Tibial artery (tissue), 4 donors: ENCODE results near the gene GPR3.

Source experiments
- DNase-seq, 2 donors: peaks; one replicate each; pipeline ENCODE4 v3.0.0-alpha.2; 2019
- H3K27ac ChIP-seq, 2 donors: fragments of 200-600 bp; sonication (generic) in 1 of 2; 1 replicate in 1 of 2; 2 replicates in 1 of 2; pipeline ENCODE4 v1.5.1; 2018 to 2019; ENCODE audit warnings: mild to moderate bottlenecking in 1 of 2
- H3K27me3 ChIP-seq, 2 donors: fragments of 200-600 bp; sonication (generic) in 1 of 2; one replicate each; pipeline versions ENCODE4 v1.5.1 to v1.6.0; 2016 to 2019
- H3K36me3 ChIP-seq, 3 donors: fragments of 200-600 bp; sonication (generic) in 2 of 3; one replicate each; pipeline ENCODE4 v1.5.1; 2016 to 2019; ENCODE audit warnings: mild to moderate bottlenecking in 2 of 3
- H3K4me1 ChIP-seq, 4 donors: fragments of 200-600 bp; sonication (generic) in 2 of 4; 1 replicate in 3 of 4; 2 replicates in 1 of 4; pipeline ENCODE4 v1.5.1; 2016 to 2019
- H3K4me3 ChIP-seq, 2 donors: fragments of 200-600 bp; sonication (generic) in 1 of 2; 1 replicate in 1 of 2; 2 replicates in 1 of 2; pipeline ENCODE4 v1.5.1; 2018 to 2019; ENCODE audit warnings: mild to moderate bottlenecking in 2 of 2
- H3K9me3 ChIP-seq, 3 donors: fragments of 200-600 bp; sonication (generic) in 1 of 3; one replicate each; pipeline ENCODE4 v1.5.1; 2016 to 2019
- CTCF ChIP-seq, 2 experiments: fragments of 200-600 bp in 1 of 2; fragments of 450-650 bp in 1 of 2; IDR thresholded peaks; one replicate each; pipeline ENCODE4 v1.5.1; 2017 to 2019; ENCODE audit warnings: antibody characterized with exemption in 2 of 2, mild to moderate bottlenecking in 1 of 2, moderate library complexity in 1 of 2
- intact Hi-C: fragments of 100-400 bp; cut with DNase I; formaldehyde crosslinking; loops from one replicate; pipeline ENCODE4 v1.15.0; 2023; ENCODE audit warnings: low total_unique reads

GPR3 gene

GRCh38 chr1:27393641-27394281 lies 1.3 kb downstream of the GPR3 start:
- Histone ChIP-seq H3K9me3 (no peaks in the 10 kb centered on the region), H3K4me1 (peaks cover 0 to 27% (median 19%) of the 10 kb centered on the region in 4 donors), H3K27ac (no peak overlapping the region), H3K4me3 (no peak overlapping the region), H3K27me3 (peaks cover 0 to 10% of the 10 kb centered on the region in 2 donors), H3K36me3 (no peaks in the 10 kb centered on the region)
- no peak for DNase-seq
- TF ChIP-seq CTCF (IDR thresholded peaks at IDR 0.05) = no peak
- intact Hi-C loops = loop anchor here (2.0 to 10.0 kb wide), 3 partner anchors 36 to 271 kb away; no protein-coding TSS in a partner anchor

GRCh38 chr1:27394282-27394658 lies 1.8 kb downstream of the GPR3 start:
- TF ChIP-seq CTCF (IDR thresholded peaks at IDR 0.05) = no peak
- Histone ChIP-seq H3K27me3 (peaks cover 0 to 10% of the 10 kb centered on the region in 2 donors), H3K9me3 (no peaks in the 10 kb centered on the region), H3K36me3 (no peaks in the 10 kb centered on the region), H3K27ac (no peak overlapping the region), H3K4me3 (no peak overlapping the region), H3K4me1 (peaks cover 0 to 28% (median 19%) of the 10 kb centered on the region in 4 donors)
- intact Hi-C loops = loop anchor here (5.0 to 10.0 kb wide), 2 partner anchors 37 to 271 kb away; no protein-coding TSS in a partner anchor
- DNase-seq = no peak

- intact Hi-C loops = loop anchor here (5.0 to 10.0 kb wide), 2 partner anchors 38 to 270 kb away; no protein-coding TSS in a partner anchor
- Histone ChIP-seq H3K4me1 (peaks cover 0 to 34% (median 19%) of the 10 kb centered on the region in 4 donors), H3K27me3 (peaks cover 0 to 7% of the 10 kb centered on the region in 2 donors), H3K27ac (no peak overlapping the region), H3K4me3 (no peak overlapping the region), H3K36me3 (no peaks in the 10 kb centered on the region), H3K9me3 (no peaks in the 10 kb centered on the region)
- no peak for TF ChIP-seq CTCF (IDR thresholded peaks at IDR 0.05)
- DNase-seq = peak in 1 of 2 donors; percentile 60
Observed at GRCh38 chr1:27394925-27395324, 2.5 kb downstream of the GPR3 start.

GRCh38 chr1:27395441-27396195 lies 3.2 kb downstream of the GPR3 start:
- DNase-seq = peak; percentile 59 to 81
- Histone ChIP-seq H3K4me1 (peaks cover 0 to 39% (median 19%) of the 10 kb centered on the region in 4 donors), H3K9me3 (no peaks in the 10 kb centered on the region), H3K27ac (no peak overlapping the region), H3K27me3 (peaks cover 0 to 7% of the 10 kb centered on the region in 2 donors), H3K36me3 (no peaks in the 10 kb centered on the region), H3K4me3 (no peak overlapping the region)
- intact Hi-C loops = loop anchor here (10.0 kb wide), 1 partner anchor 269 kb away; no protein-coding TSS in a partner anchor
- TF ChIP-seq CTCF (IDR thresholded peaks at IDR 0.05) = peak; percentile 94 to 95

GRCh38 chr1:27397110-27397509 lies 4.7 kb downstream of the GPR3 start:
- H3K4me3 ChIP-seq = no peak overlapping the region
- H3K9me3 ChIP-seq = no peaks in the 10 kb centered on the region
- peaks cover 0 to 7% of the 10 kb centered on the region in 2 donors for H3K27me3 ChIP-seq
- intact Hi-C loops = loop anchor here (10.0 kb wide), 1 partner anchor 268 kb away; no protein-coding TSS in a partner anchor
- H3K4me1 ChIP-seq = peaks cover 0 to 43% (median 14%) of the 10 kb centered on the region in 4 donors
- no peaks in the 10 kb centered on the region for H3K36me3 ChIP-seq
- TF ChIP-seq CTCF (IDR thresholded peaks at IDR 0.05) = no peak
- H3K27ac ChIP-seq = no peak overlapping the region
- no peak for DNase-seq
